Type B pancreatic cell (in vitro differentiated cells): ENCODE data around the gene TTC28. TPM values are rescaled to one million over a fixed set of nuclear protein-coding genes. Genes with fewer than 3 reads are reported as not detected.
"Not testable (repeated sequence)": the region's sequence is repeated elsewhere in the genome, so short reads cannot be mapped to it uniquely, and the experiment has no call there.

Source experiments
- DNase-seq: peaks from one replicate; pipeline ENCODE4 v3.0.0; 2021; ENCODE audit warnings: mixed read lengths; ENCODE audit not compliant: unreplicated experiment; ENCODE audit errors: extremely low spot score
- H3K27ac Mint-ChIP-seq: 2 replicates; pipeline ENCODE4 v1.8.0; 2021; ENCODE audit warnings: mild to moderate bottlenecking, mixed read lengths
- H3K27me3 Mint-ChIP-seq: 2 replicates; pipeline ENCODE4 v1.8.0; 2021; ENCODE audit warnings: mixed read lengths
- H3K36me3 Mint-ChIP-seq: 2 replicates; pipeline ENCODE4 v1.8.0; 2021; ENCODE audit warnings: mixed read lengths
- H3K4me1 Mint-ChIP-seq: one replicate; pipeline ENCODE4 v1.8.0; 2021; ENCODE audit warnings: mixed read lengths; ENCODE audit not compliant: unreplicated experiment
- H3K4me3 Mint-ChIP-seq: 2 replicates; pipeline ENCODE4 v1.8.0; 2021; ENCODE audit warnings: mild to moderate bottlenecking, mixed read lengths
- H3K9me3 Mint-ChIP-seq: 2 replicates; pipeline ENCODE4 v1.8.0; 2021; ENCODE audit warnings: mixed read lengths
- CTCF ChIP-seq: fragments of 200-600 bp; sonication (generic); conservative IDR thresholded peaks from 2 replicates; pipeline ENCODE4 v1.5.0; 2021; ENCODE audit warnings: antibody characterized with exemption, mild to moderate bottlenecking
- total RNA-seq: library from RNA; stranded (reverse); gene quantifications from 2 replicates; pipeline ENCODE4 v1.2.1, GENCODE V29; 2021; ENCODE audit warnings: low replicate concordance

TTC28 gene
- total RNA-seq, 1 donor from 2014 or later: 59.2 TPM

- DNase-seq: no peak
- Mint-ChIP-seq H3K4me1 (no peaks in the 10 kb centered on the region), H3K27me3 (no peaks in the 10 kb centered on the region), H3K27ac (no peak overlapping the region), H3K36me3 (peaks cover 4% of the 10 kb centered on the region), H3K4me3 (no peak overlapping the region), H3K9me3 (peaks cover 4% of the 10 kb centered on the region)
- no peak for TF ChIP-seq CTCF
Observed at GRCh38 chr22:28538922-28539321, 140.7 kb downstream of the TTC28 start.

GRCh38 chr22:28530565-28530964 lies 149.1 kb downstream of the TTC28 start:
- H3K27ac Mint-ChIP-seq, H3K4me3 Mint-ChIP-seq, DNase-seq, H3K9me3 Mint-ChIP-seq, H3K4me1 Mint-ChIP-seq, H3K27me3 Mint-ChIP-seq: not testable (repeated sequence)
- H3K36me3 Mint-ChIP-seq: peaks cover 21% of the 10 kb centered on the region

GRCh38 chr22:28529144-28529543 lies 150.5 kb downstream of the TTC28 start:
- not testable (repeated sequence) for H3K9me3 Mint-ChIP-seq, H3K27ac Mint-ChIP-seq, H3K4me1 Mint-ChIP-seq, H3K27me3 Mint-ChIP-seq, DNase-seq, H3K4me3 Mint-ChIP-seq
- peaks cover 21% of the 10 kb centered on the region for H3K36me3 Mint-ChIP-seq

GRCh38 chr22:28521451-28521850 lies 158.2 kb downstream of the TTC28 start:
- Mint-ChIP-seq H3K4me3 (no peak overlapping the region), H3K36me3 (peaks cover 4% of the 10 kb centered on the region), H3K27ac (no peak overlapping the region), H3K4me1 (peaks cover 8% of the 10 kb centered on the region), H3K9me3 (no peaks in the 10 kb centered on the region), H3K27me3 (no peaks in the 10 kb centered on the region)
- no peak for DNase-seq
- no peak for TF ChIP-seq CTCF

GRCh38 chr22:28514321-28514821 lies 165.3 kb downstream of the TTC28 start:
- Mint-ChIP-seq H3K9me3 (peaks cover 10% of the 10 kb centered on the region), H3K4me1 (no peaks in the 10 kb centered on the region), H3K4me3 (no peak overlapping the region), H3K36me3 (peaks cover 20% of the 10 kb centered on the region), H3K27ac (no peak overlapping the region), H3K27me3 (no peaks in the 10 kb centered on the region)
- no peak for DNase-seq
- TF ChIP-seq CTCF: no peak

- not testable (repeated sequence) for H3K27ac Mint-ChIP-seq, DNase-seq, H3K4me3 Mint-ChIP-seq, H3K27me3 Mint-ChIP-seq, H3K4me1 Mint-ChIP-seq
- Mint-ChIP-seq H3K36me3 (peaks cover 24% of the 10 kb centered on the region), H3K9me3 (peaks cover 13% of the 10 kb centered on the region)
Observed at GRCh38 chr22:28512387-28512786, 167.3 kb downstream of the TTC28 start.

- Mint-ChIP-seq H3K36me3 (peaks cover 28% of the 10 kb centered on the region), H3K4me3 (no peak overlapping the region), H3K27me3 (no peaks in the 10 kb centered on the region), H3K4me1 (no peaks in the 10 kb centered on the region), H3K27ac (no peak overlapping the region), H3K9me3 (peaks cover 13% of the 10 kb centered on the region)
- DNase-seq: no peak
- TF ChIP-seq CTCF: no peak
Observed at GRCh38 chr22:28507896-28508295, 171.7 kb downstream of the TTC28 start.
